K562 (cell line): ENCODE results near the gene LAT. TPM values are rescaled to one million over a fixed set of nuclear protein-coding genes. Genes with fewer than 3 reads are reported as not detected.

ENCODE experiments used
- BRF2 ChIP-seq: IDR thresholded peaks from 3 replicates; pipeline ENCODE4 v1.6.1; 2011; ENCODE audit warnings: borderline replicate concordance, mild to moderate bottlenecking; ENCODE audit not compliant: insufficient read length, insufficient read depth
- CBFA2T3 ChIP-seq: fragments of 450-650 bp; IDR thresholded peaks from 2 replicates; pipeline ENCODE4 v1.6.1; 2017
- E2F6 ChIP-seq, 2 experiments: IDR thresholded peaks; 2 replicates each; pipeline ENCODE4 v1.6.1; 2011; ENCODE audit warnings: borderline replicate concordance in 1 of 2, control low read depth in 1 of 2, low read depth in 1 of 2, low read length in 1 of 2, mild to moderate bottlenecking in 1 of 2, mixed read lengths in 1 of 2, moderate library complexity in 1 of 2; ENCODE audit not compliant: insufficient read depth in 1 of 2, insufficient read length in 1 of 2, poor library complexity in 1 of 2, severe bottlenecking in 1 of 2; ENCODE audit errors: extremely low read depth in 1 of 2
- E4F1 ChIP-seq: fragments of 250-450 bp; sonication (Bioruptor Pico); IDR thresholded peaks from 2 replicates; pipeline ENCODE4 v1.5.0; 2021; ENCODE audit warnings: mild to moderate bottlenecking, borderline replicate concordance
- FOXJ3 ChIP-seq: sonication (generic); formaldehyde crosslinking; IDR thresholded peaks from 2 replicates; pipeline ENCODE4 v1.4.0; 2020; ENCODE audit warnings: mild to moderate bottlenecking, missing genetic modification reagents
- FOXK2 ChIP-seq, 2 experiments: fragments of 450-650 bp; IDR thresholded peaks in 1 of 2; conservative IDR thresholded peaks in 1 of 2; 2 replicates each; pipeline ENCODE4 v1.6.1; 2016; ENCODE audit warnings: low read depth in 2 of 2, mild to moderate bottlenecking in 1 of 2
- FOXP1 ChIP-seq: sonication (generic); formaldehyde crosslinking; IDR thresholded peaks from 2 replicates; pipeline ENCODE4 v1.8.0; 2022; ENCODE audit warnings: mild to moderate bottlenecking, missing genetic modification reagents
- KAT8 ChIP-seq: fragments of 450-650 bp; IDR thresholded peaks from 2 replicates; pipeline ENCODE4 v1.6.1; 2016; ENCODE audit warnings: low read depth, mild to moderate bottlenecking
- MYBL2 ChIP-seq, 2 experiments: fragments of 450-650 bp in 1 of 2; sonication (generic) in 1 of 2; formaldehyde crosslinking in 1 of 2; IDR thresholded peaks; 2 replicates each; pipeline versions ENCODE4 v1.6.1 to v1.8.1; 2017 to 2022; ENCODE audit warnings: borderline replicate concordance in 1 of 2, inconsistent platforms in 1 of 2, low read depth in 1 of 2, mild to moderate bottlenecking in 1 of 2, missing genetic modification reagents in 1 of 2, moderate library complexity in 1 of 2
- NR2C1 ChIP-seq, 2 experiments: fragments of 450-650 bp; IDR thresholded peaks; 2 replicates each; pipeline ENCODE4 v1.6.1; 2017; ENCODE audit warnings: mild to moderate bottlenecking in 2 of 2, antibody characterized with exemption in 1 of 2, inconsistent platforms in 1 of 2, missing compliant biosample characterization in 1 of 2, missing genetic modification characterization in 1 of 2
- PHF20 ChIP-seq: fragments of 450-650 bp; IDR thresholded peaks from 2 replicates; pipeline ENCODE4 v1.6.1; 2018; ENCODE audit not compliant: partially characterized antibody
- RFX5 ChIP-seq: IDR thresholded peaks from 2 replicates; pipeline ENCODE4 v1.6.1; 2011; ENCODE audit warnings: low read depth, mild to moderate bottlenecking, improper control_type of control experiment, low read length
- SNIP1 ChIP-seq: fragments of 450-650 bp; IDR thresholded peaks from 2 replicates; pipeline ENCODE4 v1.7.1; 2017; ENCODE audit warnings: low read depth, mild to moderate bottlenecking
- SRSF1 ChIP-seq: fragments of 200-400 bp; formaldehyde crosslinking; IDR thresholded peaks from 2 replicates; pipeline ENCODE4 v1.6.1; 2017; ENCODE audit warnings: mild to moderate bottlenecking, low read depth, low read length, moderate library complexity
- TFAM ChIP-seq: fragments of 250-450 bp; sonication (Bioruptor Pico); conservative IDR thresholded peaks from 2 replicates; pipeline ENCODE4 v1.5.0; 2021; ENCODE audit warnings: mild to moderate bottlenecking, moderate library complexity
- U2AF2 ChIP-seq: fragments of 200-400 bp; formaldehyde crosslinking; optimal IDR thresholded peaks from 2 replicates; pipeline ENCODE3; 2017; ENCODE audit warnings: low read depth, mild to moderate bottlenecking, low read length
- ZNF384 ChIP-seq: IDR thresholded peaks from 2 replicates; pipeline ENCODE4 v1.6.1; 2012; ENCODE audit warnings: low read depth, low read length, improper control_type of control experiment
- ZNF586 ChIP-seq: fragments of 450-650 bp; formaldehyde crosslinking; conservative IDR thresholded peaks from 2 replicates; pipeline ENCODE4 v1.4.0; 2020; ENCODE audit warnings: mild to moderate bottlenecking, moderate library complexity
- ZNF740 ChIP-seq, 3 experiments: fragments of 200-800 bp in 1 of 3; sonication (Bioruptor generic) in 1 of 3; sonication (generic) in 1 of 3; formaldehyde crosslinking in 1 of 3; IDR thresholded peaks; 2 replicates each; pipeline versions ENCODE4 v1.6.1 to v1.8.0; 2016 to 2022; ENCODE audit warnings: mild to moderate bottlenecking in 2 of 3, missing compliant biosample characterization in 2 of 3, missing genetic modification characterization in 2 of 3, missing genetic modification reagents in 1 of 3
- polyA plus RNA-seq, 8 experiments: library from polyadenylated mRNA; depleted of rRNA in 4 of 8; stranded (reverse) in 5 of 8; unstranded in 3 of 8; fragments of >200 nt; fragmentation: Nextera tagmentation in 2 of 8; fragmentation: Illumina TruSeq in 1 of 8; extraction: Ambion mirVana in 2 of 8; extraction: Trizol in 1 of 8; gene quantifications; 2 replicates each; pipeline versions ENCODE4 v1.2.1 to v1.2.3, GENCODE V29; 2011 to 2014; ENCODE audit warnings: inconsistent platforms in 1 of 8, missing spikeins in 1 of 8
- total RNA-seq, 7 experiments: library from RNA; depleted of rRNA in 6 of 7; stranded (reverse); fragments of >200 nt in 6 of 7; fragmentation: Illumina TruSeq in 2 of 7; extraction: Trizol in 2 of 7; gene quantifications; 2 replicates each; pipeline versions ENCODE4 v1.2.1 to v1.2.3, GENCODE V29; 2011 to 2021; ENCODE audit warnings: low replicate concordance in 1 of 7

The LAT gene
- total and polyA plus RNA-seq, 9 of the 15 experiments (the other 6 are each of a cell fraction or from before 2014, with no cell fraction given): 0.40 to 4.2 (median 1.3) TPM

- TF ChIP-seq CBFA2T3 (no peak), RFX5 (no peak), SNIP1 (no peak), MYBL2 (IDR thresholded peaks at IDR 0.05; ENCODE audit: low read depth) (no peak), MYBL2 (CRISPR knock-in tag; IDR thresholded peaks at IDR 0.05; ENCODE audit: borderline replicate concordance) (no peak), ZNF740 (CRISPR knock-in tag; IDR thresholded peaks at IDR 0.05) (no peak), ZNF740 (tag; IDR thresholded peaks at IDR 0.05) (no peak), BRF2 (no peak), FOXJ3 (CRISPR knock-in tag) (no peak), PHF20 (peak; percentile 57), U2AF2 (no peak), TFAM (CRISPR knock-in tag) (no peak), ZNF586 (CRISPR knock-in tag) (no peak), ZNF384 (no peak), FOXK2 (conservative IDR thresholded peaks at IDR 0.05 in 1 of 2, IDR thresholded peaks at IDR 0.05 in 1 of 2; ENCODE audit: low read depth in 2 of 2) (peak; percentile 59 to 78), KAT8 (no peak), E2F6 (IDR thresholded peaks at IDR 0.05; ENCODE audit: borderline replicate concordance in 1 of 2, extremely low read depth in 1 of 2, insufficient read depth in 1 of 2, insufficient read length in 1 of 2, low read depth in 1 of 2, low read length in 1 of 2, poor library complexity in 1 of 2, severe bottlenecking in 1 of 2) (peak; percentile 36 to 71), NR2C1 (IDR thresholded peaks at IDR 0.05) (no peak), NR2C1 (tag; IDR thresholded peaks at IDR 0.05) (no peak), FOXP1 (CRISPR knock-in tag) (peak; percentile 48; the same call in 1 of the 2 replicates), E4F1 (CRISPR knock-in tag) (no peak), SRSF1 (no peak)
Observed at GRCh38 chr16:28950648-28951409, 34.0 kb upstream of the LAT start, which contains the start of gene NFATC2IP (continued).
